GDM1 (cell line): ENCODE results near the gene SPON1.
"Not testable (repeated sequence)": the region's sequence is repeated elsewhere in the genome, so short reads cannot be mapped to it uniquely, and the experiment has no call there.

Source experiments
- DNase-seq: peaks from one replicate; lab custom pipeline; 2025; lab: John Stamatoyannopoulos, UW

SPON1 gene

GRCh38 chr11:14244926-14245325, 282.4 kb downstream of the SPON1 start:
- DNase-seq: no peak

DNA sequence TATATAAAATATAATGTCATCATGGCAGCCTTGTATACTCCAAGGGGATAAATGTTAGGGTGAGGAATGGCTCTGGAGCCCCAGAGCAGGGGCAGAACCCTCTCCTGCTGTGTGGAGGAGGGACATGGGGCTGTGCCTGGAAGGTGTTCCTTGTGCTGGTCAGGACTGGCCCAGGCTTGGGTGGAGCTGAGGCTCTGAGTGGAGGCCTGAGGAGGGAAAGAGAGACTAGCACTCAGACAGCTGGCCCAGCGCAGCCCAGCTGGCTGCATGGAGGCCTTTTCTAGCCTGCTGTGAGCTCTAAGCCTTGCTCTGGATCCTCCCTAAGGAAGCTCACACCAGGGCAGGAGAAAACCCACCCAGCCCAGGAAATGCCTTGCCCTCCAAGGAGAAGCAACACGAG, 282.9 kb downstream of the SPON1 start:
- DNase-seq: no peak

DNA sequence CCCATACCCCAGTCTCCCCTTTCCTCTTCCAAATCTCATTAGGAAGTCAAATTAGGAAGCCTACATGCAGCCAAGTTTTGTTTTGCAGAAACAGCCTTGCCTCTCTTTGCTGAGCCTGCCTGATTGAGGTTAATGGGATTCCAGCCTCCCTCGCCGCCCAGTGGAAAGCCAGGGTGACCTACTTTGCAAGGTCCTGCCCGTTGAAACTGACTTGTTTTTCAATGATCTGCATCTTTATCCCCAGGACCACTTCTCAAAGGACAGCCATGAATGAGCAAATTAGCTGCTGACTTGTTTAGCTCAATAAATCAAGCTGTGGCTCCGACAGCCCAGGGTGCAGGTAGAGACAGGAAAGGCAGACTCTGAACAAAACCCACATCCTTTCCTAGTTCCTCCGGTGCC, 286.1 kb downstream of the SPON1 start:
- DNase-seq: no peak

- DNase-seq: peak; percentile 11
These were observed 286.8 kb downstream of the SPON1 start for GRCh38 chr11:14249121-14249963.

- DNase-seq: no peak
These were observed 289.2 kb downstream of the SPON1 start for GRCh38 chr11:14251754-14252153.

- not testable (repeated sequence) for DNase-seq
These were observed 290.0 kb downstream of the SPON1 start for GRCh38 chr11:14252501-14252900.

- DNase-seq: no peak
These were observed 290.9 kb downstream of the SPON1 start for GRCh38 chr11:14253421-14253820.

DNA sequence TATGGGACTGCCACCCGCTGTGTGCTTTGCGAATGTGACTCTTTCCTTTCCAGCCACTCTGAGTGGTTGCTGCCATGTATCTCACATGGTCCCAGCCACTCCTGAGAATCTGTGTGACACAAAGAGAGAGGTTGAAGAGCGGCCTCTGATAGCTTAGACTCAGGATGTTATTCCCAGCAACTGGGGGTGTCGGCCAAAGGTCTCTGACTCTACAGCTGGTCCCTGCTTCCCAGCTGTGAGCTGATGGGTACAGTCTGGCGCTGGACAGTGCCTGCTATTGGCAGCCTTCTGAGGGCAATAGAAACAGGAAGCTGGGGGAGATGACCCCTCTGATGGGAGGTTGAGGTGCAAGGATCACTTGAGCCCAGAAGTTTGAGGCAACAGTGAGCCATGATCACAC, 291.3 kb downstream of the SPON1 start:
- no peak for DNase-seq

- DNase-seq: no peak
These were observed 292.2 kb downstream of the SPON1 start for GRCh38 chr11:14254533-14255237.

GRCh38 chr11:14255238-14255534, 292.7 kb downstream of the SPON1 start:
- DNase-seq: no peak

DNA sequence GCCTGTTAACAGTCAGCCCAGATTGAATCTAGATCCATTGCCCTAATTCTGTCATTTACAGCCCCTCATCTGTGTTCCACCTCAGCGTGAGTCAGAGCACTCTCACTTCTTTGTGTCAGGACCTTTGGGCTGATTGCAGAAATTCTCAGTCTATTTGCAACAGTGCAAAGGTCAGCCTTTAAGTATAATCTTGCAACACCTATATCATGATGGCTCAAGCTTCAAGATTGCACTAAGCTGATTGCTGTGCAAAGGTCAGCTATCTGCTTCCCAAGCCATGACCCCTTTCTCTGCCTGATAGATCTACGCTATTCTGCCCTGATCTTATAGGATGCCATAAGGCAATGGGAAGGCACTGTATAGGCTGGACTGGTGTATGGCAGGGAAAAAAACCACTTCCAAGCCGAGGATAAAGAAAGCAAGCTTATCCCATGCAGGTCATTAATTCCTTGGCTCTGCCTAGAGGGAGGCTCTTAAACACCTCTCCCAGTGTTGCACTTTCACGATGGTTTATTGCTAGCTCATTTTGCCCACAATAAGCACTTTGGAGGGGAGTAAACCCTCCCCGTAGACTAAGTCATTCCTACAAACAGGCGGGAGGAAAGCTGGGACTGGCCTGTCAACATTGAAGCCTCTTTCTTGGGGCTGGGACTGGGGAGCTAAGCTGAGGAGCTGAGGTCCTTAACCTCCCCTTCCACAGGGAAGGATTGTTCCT, 295.9 kb downstream of the SPON1 start:
- DNase-seq: no peak

- DNase-seq: no peak
These were observed 296.8 kb downstream of the SPON1 start for GRCh38 chr11:14259186-14259784.

- DNase-seq: no peak
These were observed 297.4 kb downstream of the SPON1 start for GRCh38 chr11:14259878-14260277.

DNA sequence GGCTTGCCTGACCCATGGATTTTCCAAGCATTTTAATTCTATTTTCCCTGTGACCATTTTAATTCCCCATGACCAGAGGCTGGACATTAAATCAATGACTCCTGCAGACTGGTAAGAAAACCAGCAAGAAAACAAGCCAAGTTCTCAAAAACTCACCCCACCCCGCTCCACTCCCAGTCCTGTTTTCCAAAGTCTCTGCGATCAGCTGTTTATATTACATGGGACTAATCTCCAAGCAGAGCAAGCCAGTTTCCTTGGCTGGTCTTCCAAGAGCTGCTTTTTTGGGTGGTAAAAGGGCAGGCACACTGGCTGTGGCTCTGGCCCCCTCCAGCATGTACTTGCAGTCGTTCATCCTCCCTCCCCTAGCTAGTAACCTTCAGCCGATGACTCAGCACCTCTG, 298.5 kb downstream of the SPON1 start:
- no peak for DNase-seq

DNA sequence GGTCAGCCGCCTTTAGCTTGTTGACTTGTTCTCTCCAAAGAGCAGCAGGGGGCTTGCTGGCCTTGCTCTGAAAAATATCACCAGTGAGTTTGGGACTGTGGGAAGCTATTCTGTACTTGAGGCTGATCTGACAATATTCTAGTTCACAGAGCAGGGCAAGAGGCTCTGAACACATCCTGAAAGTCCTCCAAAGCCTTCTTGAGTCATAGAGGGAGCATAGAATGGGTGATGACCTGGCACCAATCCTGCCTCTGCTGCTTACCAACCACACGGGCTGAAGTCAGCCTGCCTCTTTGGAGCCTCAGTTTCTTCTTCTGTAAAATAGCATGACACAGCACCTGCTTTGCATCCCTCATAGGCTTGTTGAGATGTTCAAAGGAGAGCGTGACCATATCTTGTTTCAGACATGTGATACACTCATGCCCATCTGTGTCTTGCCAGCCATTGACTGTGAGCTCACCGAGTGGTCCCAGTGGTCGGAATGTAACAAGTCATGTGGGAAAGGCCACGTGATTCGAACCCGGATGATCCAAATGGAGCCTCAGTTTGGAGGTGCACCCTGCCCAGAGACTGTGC, 299.8 kb downstream of the SPON1 start:
- DNase-seq: no peak

DNA sequence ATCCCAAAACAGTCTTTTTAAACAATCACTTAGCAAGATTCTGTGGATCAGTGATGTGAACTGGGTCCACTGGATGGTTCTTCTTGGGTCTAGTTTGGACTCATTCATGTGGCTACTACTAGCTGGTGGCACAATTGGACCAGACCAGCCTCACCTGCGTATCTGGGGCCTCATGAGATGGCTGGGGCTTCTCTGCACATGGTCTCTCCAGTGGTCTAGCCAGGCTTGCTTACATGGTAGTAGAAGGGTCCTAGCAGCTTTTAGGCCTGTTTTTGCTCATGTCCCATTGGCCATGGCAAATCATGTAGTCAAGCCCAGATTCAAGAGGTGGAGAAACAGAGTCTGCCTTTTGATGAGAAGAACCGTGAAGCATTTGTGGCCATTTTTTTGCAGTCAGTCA, 302.4 kb downstream of the SPON1 start:
- no peak for DNase-seq

- no peak for DNase-seq
These were observed 304.1 kb downstream of the SPON1 start for GRCh38 chr11:14266622-14267021.

DNA sequence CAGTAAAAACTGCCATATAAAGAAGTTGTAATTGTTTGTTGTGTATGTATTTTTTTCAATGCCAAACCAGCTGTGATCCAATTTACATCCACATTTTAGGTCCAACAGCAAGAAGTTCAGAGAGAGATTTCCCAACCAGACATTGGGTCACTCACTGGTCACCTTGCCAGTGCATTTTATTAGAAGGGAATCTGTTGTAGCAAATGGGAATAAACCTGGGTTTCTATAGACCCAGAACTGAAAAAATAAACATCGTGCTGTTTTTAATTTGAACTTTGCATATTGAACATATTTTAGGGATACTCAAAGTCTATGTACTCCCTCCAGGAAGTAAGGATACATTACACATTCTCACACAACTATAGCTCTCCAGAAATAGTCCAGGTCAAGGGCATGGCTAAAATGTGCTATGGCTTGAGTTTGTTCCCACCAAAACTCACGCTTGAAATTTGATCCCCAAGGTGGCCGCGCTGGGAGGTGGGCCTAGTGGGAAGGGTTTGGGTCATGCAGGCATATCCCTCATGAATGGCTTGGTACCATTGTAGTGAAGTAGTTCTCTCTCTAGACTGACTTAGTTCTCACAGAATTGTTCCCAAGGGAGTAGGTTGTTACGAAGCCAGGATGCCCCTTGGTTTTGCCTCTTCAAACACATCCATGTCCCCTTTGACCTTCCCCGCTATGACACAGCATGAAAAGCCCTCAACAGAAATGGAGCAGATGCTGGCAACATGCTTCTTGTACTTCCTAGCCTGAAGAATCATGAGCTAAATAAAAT, 305.5 kb downstream of the SPON1 start:
- DNase-seq: no peak

GRCh38 chr11:14269692-14270573, 307.4 kb downstream of the SPON1 start:
- DNase-seq: no peak
